Breast epithelium (tissue), 4 donors: Measurements from ENCODE around the gene ASTN2. TPM values are rescaled to one million over a fixed set of nuclear protein-coding genes. Genes with fewer than 3 reads are reported as not detected.

ENCODE experiments used
- DNase-seq, 2 donors: peaks; one replicate each; pipeline ENCODE4 v3.0.0-alpha.2; 2019; ENCODE audit warnings: low spot score in 2 of 2
- H3K27ac ChIP-seq, 2 donors: fragments of 200-600 bp; sonication (generic) in 1 of 2; one replicate each; pipeline ENCODE4 v1.5.1; 2016 to 2019; ENCODE audit warnings: mild to moderate bottlenecking in 1 of 2
- H3K27me3 ChIP-seq, 2 donors: fragments of 200-600 bp; sonication (generic) in 1 of 2; one replicate each; pipeline versions ENCODE4 v1.5.1 to v1.6.0; 2017 to 2019; ENCODE audit warnings: control low read depth in 1 of 2, mild to moderate bottlenecking in 1 of 2
- H3K36me3 ChIP-seq: fragments of 200-600 bp; one replicate; pipeline ENCODE4 v1.5.1; 2019
- H3K4me1 ChIP-seq, 2 donors: fragments of 200-600 bp; sonication (generic); one replicate each; pipeline ENCODE4 v1.5.1; 2016 to 2019; ENCODE audit warnings: control low read depth in 1 of 2
- H3K4me3 ChIP-seq, 3 donors: fragments of 200-600 bp; sonication (generic); 1 replicate in 2 of 3; 2 replicates in 1 of 3; pipeline ENCODE4 v1.5.1; 2016 to 2019; ENCODE audit warnings: mild to moderate bottlenecking in 3 of 3, moderate library complexity in 2 of 3
- H3K9me3 ChIP-seq, 2 donors: fragments of 200-600 bp; sonication (generic) in 1 of 2; one replicate each; pipeline ENCODE4 v1.5.1; 2016 to 2019; ENCODE audit warnings: control low read depth in 1 of 2
- CTCF ChIP-seq, 3 donors: fragments of 450-650 bp; IDR thresholded peaks; one replicate each; pipeline ENCODE4 v1.5.1; 2016 to 2017; ENCODE audit warnings: antibody characterized with exemption in 3 of 3, mild to moderate bottlenecking in 3 of 3, moderate library complexity in 3 of 3
- POLR2A ChIP-seq: fragments of 450-650 bp; IDR thresholded peaks from one replicate; pipeline ENCODE4 v1.6.1; 2016; ENCODE audit warnings: antibody characterized with exemption, mild to moderate bottlenecking, moderate library complexity
- POLR2AphosphoS5 ChIP-seq, 3 donors: sonication (generic); formaldehyde crosslinking; IDR thresholded peaks; one replicate each; pipeline ENCODE4 v1.6.1; 2017; ENCODE audit warnings: antibody characterized with exemption in 3 of 3
- intact Hi-C: fragments of 100-400 bp; cut with DNase I; formaldehyde crosslinking; loops from one replicate; pipeline ENCODE4 v1.15.1; 2023; ENCODE audit warnings: low total_unique reads
- total RNA-seq, 3 donors: library from RNA; depleted of rRNA; stranded (reverse); fragments of >200 nt; gene quantifications; one replicate each; pipeline ENCODE4 v1.1.0, GENCODE V29; 2016

ASTN2 gene
- total RNA-seq, 3 donors from 2014 or later, result 9.1 to 13.8 (median 9.8) TPM

DNA sequence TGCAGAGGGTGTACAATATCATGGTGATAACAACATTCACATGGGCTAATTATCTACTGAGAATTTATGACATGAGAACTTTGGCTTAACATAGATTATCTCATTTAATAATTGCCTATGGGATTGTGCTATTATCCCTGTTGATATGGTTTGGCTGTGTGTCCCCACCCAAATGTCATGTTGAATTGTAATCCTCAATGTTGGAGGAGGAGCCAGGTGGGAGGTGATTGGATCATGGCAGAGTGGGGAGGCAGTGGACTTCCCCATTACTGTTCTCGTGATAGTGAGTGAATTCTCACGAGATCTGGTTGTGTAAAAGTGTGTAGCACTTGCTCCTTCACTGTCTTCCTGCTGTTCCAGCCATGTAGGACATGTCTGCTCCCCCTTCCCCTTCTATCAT lies 541.4 kb downstream of the ASTN2 start:
- peaks cover 15 to 26% of the 10 kb centered on the region in 2 donors for H3K9me3 ChIP-seq
- intact Hi-C loops, result no loop called here
- no peaks in the 10 kb centered on the region for H3K36me3 ChIP-seq
- no peak overlapping the region for H3K27ac ChIP-seq
- H3K4me3 ChIP-seq, result no peak overlapping the region
- no peak for DNase-seq
- no peaks in the 10 kb centered on the region for H3K4me1 ChIP-seq
- TF ChIP-seq CTCF (IDR thresholded peaks at IDR 0.05), result no peak
- TF ChIP-seq POLR2A, result no peak
- TF ChIP-seq POLR2AphosphoS5 (IDR thresholded peaks at IDR 0.05), result no peak
- H3K27me3 ChIP-seq, result no peaks in the 10 kb centered on the region

DNA sequence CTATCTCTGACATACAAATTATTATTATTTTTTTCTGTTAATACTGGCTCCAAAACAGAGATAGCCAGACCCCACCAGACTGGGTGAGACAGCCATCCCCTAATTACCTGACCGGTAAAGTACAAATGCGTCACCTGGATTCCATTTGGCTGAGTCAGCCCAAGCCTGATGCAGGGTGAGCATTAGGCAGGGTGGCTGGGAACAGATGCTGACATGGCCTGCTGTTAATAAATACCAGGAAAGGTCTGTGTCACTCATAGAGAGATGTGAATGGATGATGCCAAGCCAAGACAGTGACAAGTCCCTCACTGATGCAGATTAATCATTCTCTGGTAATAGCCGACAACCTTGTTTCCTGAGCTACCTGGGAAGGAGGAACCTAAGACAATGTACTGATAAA lies 544.3 kb downstream of the ASTN2 start:
- intact Hi-C loops, result no loop called here
- DNase-seq, result no peak
- H3K27me3 ChIP-seq, result no peaks in the 10 kb centered on the region
- no peaks in the 10 kb centered on the region for H3K4me1 ChIP-seq
- no peak overlapping the region for H3K4me3 ChIP-seq
- no peaks in the 10 kb centered on the region for H3K9me3 ChIP-seq
- no peak overlapping the region for H3K27ac ChIP-seq
- no peak for TF ChIP-seq CTCF (IDR thresholded peaks at IDR 0.05)
- no peak for TF ChIP-seq POLR2A
- no peak for TF ChIP-seq POLR2AphosphoS5 (IDR thresholded peaks at IDR 0.05)
- H3K36me3 ChIP-seq, result no peaks in the 10 kb centered on the region

DNA sequence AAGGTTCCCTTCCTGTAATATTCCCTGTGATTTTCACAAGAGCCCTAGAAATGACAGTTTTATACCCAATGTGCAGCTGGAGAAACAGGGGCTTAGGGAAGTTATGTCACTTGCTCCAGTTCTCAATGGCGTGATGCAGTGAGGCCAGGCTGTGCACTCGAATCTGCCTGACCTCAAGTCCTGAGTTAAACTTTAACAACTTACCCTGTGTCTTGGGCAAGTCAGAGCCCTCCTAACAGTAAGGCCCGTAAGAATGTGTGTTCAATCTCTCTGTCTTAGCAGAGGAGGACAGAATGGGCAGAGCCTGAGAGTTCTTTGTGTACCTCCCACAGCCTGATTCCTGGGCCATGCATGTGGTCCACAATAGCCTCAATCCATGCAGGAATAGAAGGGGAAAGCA lies 546.7 kb downstream of the ASTN2 start:
- Histone ChIP-seq H3K36me3 (no peaks in the 10 kb centered on the region), H3K4me3 (no peak overlapping the region), H3K27me3 (no peaks in the 10 kb centered on the region), H3K4me1 (no peaks in the 10 kb centered on the region), H3K27ac (no peak overlapping the region), H3K9me3 (no peaks in the 10 kb centered on the region)
- no peak for DNase-seq
- intact Hi-C loops, result no loop called here
- no peak for TF ChIP-seq POLR2AphosphoS5 (IDR thresholded peaks at IDR 0.05)
- no peak for TF ChIP-seq CTCF (IDR thresholded peaks at IDR 0.05)
- TF ChIP-seq POLR2A, result no peak

- TF ChIP-seq CTCF (IDR thresholded peaks at IDR 0.05) (no peak), POLR2AphosphoS5 (IDR thresholded peaks at IDR 0.05) (no peak), POLR2A (no peak)
- intact Hi-C loops, result no loop called here
- Histone ChIP-seq H3K27me3 (no peaks in the 10 kb centered on the region), H3K9me3 (no peaks in the 10 kb centered on the region), H3K4me1 (no peaks in the 10 kb centered on the region), H3K27ac (no peak overlapping the region), H3K36me3 (no peaks in the 10 kb centered on the region), H3K4me3 (no peak overlapping the region)
- DNase-seq, result no peak
Observed at GRCh38 chr9:116861321-116861720, 553.5 kb downstream of the ASTN2 start.

DNA sequence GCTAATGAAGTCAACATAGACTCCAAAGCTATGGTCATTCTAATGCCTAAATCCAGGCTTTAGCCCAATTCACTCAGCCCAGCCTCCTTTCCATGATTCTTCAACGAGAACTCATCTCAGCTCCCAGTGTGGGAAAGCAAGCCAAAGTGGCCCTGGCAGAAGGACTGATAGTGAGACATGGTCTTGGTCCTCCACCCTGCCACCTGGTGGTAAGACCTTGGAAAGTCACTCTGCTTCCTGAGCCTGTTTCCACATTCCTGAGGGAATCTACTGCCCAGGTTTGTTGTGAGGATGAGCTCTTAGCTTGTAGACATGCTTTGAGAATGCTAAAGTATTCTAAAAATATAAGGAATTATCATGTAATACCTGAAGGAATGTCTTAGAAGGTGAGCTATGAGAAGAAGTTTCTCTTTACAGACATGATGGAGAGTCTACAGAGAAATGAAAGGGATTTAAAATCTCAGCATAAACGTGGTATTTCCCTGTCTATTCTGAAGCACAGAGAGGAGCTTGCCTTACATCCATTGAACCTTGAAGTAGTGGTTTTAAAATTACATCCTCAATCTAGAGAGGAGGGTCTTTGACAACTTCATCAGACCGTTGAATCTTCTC lies 554.2 kb downstream of the ASTN2 start:
- Histone ChIP-seq H3K36me3 (no peaks in the 10 kb centered on the region), H3K27ac (no peak overlapping the region), H3K4me1 (no peaks in the 10 kb centered on the region), H3K4me3 (no peak overlapping the region), H3K27me3 (no peaks in the 10 kb centered on the region), H3K9me3 (no peaks in the 10 kb centered on the region)
- intact Hi-C loops, result no loop called here
- DNase-seq, result peak; percentile 54 to 68
- TF ChIP-seq CTCF (IDR thresholded peaks at IDR 0.05), result peak; percentile 51 to 65 (median 52)
- no peak for TF ChIP-seq POLR2A
- no peak for TF ChIP-seq POLR2AphosphoS5 (IDR thresholded peaks at IDR 0.05)
